Fibroblast of the conjunctiva (primary cell): ENCODE results near the gene BCKDHA.
"Not testable (repeated sequence)": the region's sequence is repeated elsewhere in the genome, so short reads cannot be mapped to it uniquely, and the experiment has no call there.

ENCODE experiments used
- DNase-seq: peaks from one replicate; pipeline ENCODE4 v3.0.0-alpha.2; 2010; ENCODE audit warnings: low read depth

Gene BCKDHA

GRCh38 chr19:41447732-41448332, 50.2 kb downstream of the BCKDHA start:
- DNase-seq = no peak

- DNase-seq = peak; percentile 35
These were observed 51.7 kb downstream of the BCKDHA start for GRCh38 chr19:41449079-41449864.

- DNase-seq = no peak
These were observed 52.2 kb downstream of the BCKDHA start for GRCh38 chr19:41449865-41450178.

GRCh38 chr19:41452584-41453275, 55.1 kb downstream of the BCKDHA start:
- no peak for DNase-seq

- no peak for DNase-seq
These were observed 58.3 kb downstream of the BCKDHA start for GRCh38 chr19:41455936-41456335.

- no peak for DNase-seq
These were observed 58.8 kb downstream of the BCKDHA start for GRCh38 chr19:41456342-41456918.

GRCh38 chr19:41457241-41457640, 59.6 kb downstream of the BCKDHA start:
- DNase-seq = no peak

GRCh38 chr19:41462497-41462896, 64.9 kb downstream of the BCKDHA start:
- DNase-seq = no peak

GRCh38 chr19:41463257-41464256, 65.9 kb downstream of the BCKDHA start:
- DNase-seq = not testable (repeated sequence)
